CD1c-positive myeloid dendritic cell (primary cell): ENCODE measurements around the gene CDX2.

Experiments used
- DNase-seq: peaks from one replicate; pipeline ENCODE4 v3.0.0-alpha.2; 2016; ENCODE audit errors: extremely low spot score

CDX2 gene

GRCh38 chr13:27918041-27918917 lies 50.8 kb downstream of the CDX2 start:
- DNase-seq = no peak

DNA sequence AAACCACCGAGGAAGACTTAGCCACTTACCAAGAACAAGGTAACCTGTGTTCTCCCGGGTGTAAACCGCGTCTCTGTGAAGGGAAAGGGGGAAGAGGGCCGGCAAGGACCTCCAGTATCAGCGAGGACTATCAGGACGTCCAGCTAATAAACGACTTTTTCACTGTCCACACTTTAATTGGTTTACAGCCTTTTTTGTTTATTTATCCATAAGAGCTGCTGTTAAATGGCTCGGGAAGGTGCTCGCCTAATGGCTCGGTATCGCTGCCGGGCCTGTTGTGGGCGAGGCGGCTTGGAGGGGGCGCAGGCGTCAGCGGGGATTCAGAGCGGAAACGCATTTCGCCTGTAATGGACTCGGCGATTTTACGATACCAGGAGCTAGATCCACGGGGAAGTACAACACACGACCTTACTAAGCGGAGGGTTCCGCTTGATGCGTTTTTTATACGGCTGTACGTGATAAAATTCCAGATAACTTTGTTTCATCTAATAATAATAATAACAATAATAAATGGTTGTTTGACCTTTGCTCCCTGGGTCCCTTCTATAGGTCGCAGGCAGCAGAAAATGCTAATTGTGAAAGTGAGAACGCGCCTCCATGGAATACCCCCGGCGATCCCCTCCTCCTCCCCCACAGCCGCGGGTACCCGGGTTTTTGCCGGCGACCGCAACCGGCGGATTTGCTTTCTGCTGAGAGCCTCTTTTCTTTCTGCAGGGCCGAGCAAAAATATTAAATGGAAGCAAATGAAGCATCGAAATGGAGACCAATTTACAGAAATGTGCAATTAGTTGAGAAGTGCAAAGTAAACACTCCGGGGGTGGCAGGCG lies 51.8 kb downstream of the CDX2 start:
- DNase-seq = no peak

DNA sequence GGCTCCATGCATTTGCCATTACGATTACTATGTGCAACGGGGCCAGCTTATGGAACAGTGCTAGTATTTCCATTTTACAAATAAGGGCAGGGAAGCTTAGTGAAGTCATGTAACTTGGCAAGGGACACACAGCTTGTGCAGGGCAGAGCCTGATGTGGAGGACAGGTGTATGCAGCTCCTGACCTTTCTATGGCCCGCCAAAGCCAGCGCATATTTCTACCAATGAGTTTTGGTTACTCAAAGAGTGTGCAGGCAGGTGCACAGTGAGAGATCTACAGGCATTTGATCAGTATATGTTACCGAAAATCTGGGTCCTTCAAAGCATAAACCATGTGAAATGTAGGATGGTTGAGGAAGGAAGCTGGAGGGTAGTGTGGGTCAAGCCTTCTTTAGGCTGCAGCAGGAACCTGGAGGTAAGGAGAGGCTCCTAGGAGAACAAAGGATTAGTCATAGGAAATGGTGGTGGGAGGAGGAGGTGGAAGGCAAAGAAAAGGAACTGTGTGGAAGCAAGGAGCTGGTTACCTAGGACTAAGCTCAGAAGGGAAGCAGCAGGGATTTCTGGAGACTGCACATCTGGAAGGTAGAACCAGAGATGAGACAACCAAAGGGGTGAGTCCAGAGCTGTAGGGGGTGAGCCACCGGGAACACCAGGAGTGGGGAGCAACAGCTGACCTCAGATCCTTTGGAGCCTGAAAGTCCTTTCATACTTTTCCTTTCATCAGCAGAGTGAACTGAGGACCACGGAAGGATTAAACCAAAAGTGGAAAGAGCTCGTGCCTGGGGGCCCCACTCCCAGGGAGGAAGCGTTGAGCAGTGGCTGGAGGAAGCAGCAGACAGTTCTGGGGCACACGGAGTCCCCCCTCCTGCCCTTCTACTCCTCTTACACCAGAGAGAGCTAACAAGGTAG lies 53.6 kb downstream of the CDX2 start:
- DNase-seq = no peak

- DNase-seq = no peak
Observed at GRCh38 chr13:27913160-27913559, 56.0 kb downstream of the CDX2 start.

DNA sequence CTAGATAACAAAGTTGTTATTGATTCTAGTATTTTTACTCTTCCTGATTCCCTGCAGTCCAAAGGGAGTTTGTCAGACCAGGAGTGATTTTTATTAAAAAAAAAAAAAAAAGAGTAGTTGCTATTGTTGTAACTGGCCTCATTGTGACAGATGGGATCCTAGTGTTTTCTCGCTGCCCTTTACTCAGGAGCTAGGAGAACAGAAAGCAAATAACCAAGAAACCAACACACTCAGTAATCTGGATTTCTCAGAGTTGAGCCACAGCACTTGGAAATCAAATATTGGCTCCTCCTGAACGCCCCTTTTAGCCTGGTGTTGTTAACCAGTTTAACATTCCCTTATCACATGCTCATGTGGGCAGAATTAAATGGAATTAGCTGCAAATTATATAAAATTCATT lies 57.6 kb downstream of the CDX2 start:
- DNase-seq = no peak
